ENCODE data around the gene CFAP299. TPM values are rescaled to one million over a fixed set of nuclear protein-coding genes. Genes with fewer than 3 reads are reported as not detected.

The CFAP299 gene
- total RNA-seq, 1 experiment from 2014 or later: not detected

DNA sequence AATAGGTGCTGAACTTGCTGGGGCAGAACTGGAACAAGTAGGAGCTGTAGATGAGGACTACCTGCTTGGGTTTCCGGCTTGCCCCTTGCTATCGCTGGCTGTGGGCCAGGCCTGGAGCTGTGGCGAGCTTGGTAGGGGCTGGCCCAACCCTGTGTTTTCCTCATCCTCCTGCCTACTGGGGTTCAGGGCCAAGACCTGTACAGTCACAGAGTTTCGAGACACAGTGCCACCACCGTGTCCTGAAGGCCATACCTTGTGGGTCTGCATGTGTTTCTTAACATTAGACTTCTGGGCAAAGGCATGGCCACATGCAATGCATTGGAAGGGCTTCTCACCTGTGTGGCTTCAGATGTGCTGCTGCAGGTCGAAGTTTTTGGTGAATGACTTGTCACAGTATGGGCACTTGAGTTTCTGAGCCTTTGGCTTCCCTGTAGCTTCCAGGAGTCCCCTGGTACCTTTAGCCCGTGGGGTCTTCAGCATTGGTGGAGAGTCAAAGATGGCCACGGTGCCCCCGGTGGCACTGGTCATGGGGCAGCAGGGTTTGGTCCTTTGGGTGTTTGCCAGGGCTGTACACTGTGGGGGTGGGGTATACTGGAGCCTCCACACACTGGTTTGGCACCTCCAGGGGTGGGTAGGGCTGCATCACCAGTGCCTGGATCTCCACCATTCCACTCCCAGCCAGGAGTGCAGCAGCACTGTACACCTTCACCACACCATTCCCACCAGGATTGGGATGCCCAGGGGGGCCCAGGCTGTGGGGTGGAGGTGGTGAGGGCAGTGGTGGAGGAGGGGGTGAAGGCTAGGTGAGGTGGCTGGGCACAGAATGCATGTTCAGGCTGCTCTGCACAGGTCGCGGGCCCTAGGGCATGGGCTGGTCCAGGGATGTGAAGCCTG is 52.1 kb downstream of the CFAP299 start:
- DNase-seq (ENCODE audit: low spot score): no peak
- Histone ChIP-seq H3K27me3 (replicated peaks; ENCODE audit: insufficient read depth, low read depth, low read length, poor library complexity) (no peaks in the 10 kb centered on the region), H3K9me3 (ENCODE audit: low read depth, low read length, poor library complexity, severe bottlenecking) (no peaks in the 10 kb centered on the region), H3K36me3 (ENCODE audit: insufficient read depth, low read length, poor library complexity, severe bottlenecking) (no peaks in the 10 kb centered on the region), H3K27ac (ENCODE audit: low read depth, low read length, poor library complexity, severe bottlenecking) (no peak overlapping the region), H3K4me3 (ENCODE audit: low read depth, low read length, poor library complexity, severe bottlenecking) (no peak overlapping the region), H3K4me1 (ENCODE audit: insufficient read depth, low read length, poor library complexity, severe bottlenecking) (no peaks in the 10 kb centered on the region)
- POLR2A ChIA-PET (ENCODE audit: low non-redundant PET): no interaction called here
- CTCF ChIA-PET: no interaction called here
- intact Hi-C loops (cut with micrococcal nuclease; ENCODE audit: unreplicated experiment): no loop called here
- no TSS peak for BruUV-seq (replicated peaks)
- TF ChIP-seq, protein P1, sequence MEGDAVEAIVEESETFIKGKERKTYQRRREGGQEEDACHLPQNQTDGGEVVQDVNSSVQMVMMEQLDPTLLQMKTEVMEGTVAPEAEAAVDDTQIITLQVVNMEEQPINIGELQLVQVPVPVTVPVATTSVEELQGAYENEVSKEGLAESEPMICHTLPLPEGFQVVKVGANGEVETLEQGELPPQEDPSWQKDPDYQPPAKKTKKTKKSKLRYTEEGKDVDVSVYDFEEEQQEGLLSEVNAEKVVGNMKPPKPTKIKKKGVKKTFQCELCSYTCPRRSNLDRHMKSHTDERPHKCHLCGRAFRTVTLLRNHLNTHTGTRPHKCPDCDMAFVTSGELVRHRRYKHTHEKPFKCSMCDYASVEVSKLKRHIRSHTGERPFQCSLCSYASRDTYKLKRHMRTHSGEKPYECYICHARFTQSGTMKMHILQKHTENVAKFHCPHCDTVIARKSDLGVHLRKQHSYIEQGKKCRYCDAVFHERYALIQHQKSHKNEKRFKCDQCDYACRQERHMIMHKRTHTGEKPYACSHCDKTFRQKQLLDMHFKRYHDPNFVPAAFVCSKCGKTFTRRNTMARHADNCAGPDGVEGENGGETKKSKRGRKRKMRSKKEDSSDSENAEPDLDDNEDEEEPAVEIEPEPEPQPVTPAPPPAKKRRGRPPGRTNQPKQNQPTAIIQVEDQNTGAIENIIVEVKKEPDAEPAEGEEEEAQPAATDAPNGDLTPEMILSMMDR (conservative IDR thresholded peaks at IDR 0.05; ENCODE audit: low read depth, low read length): no peak
- no peak for TF ChIP-seq EZH2 (IDR thresholded peaks at IDR 0.05; ENCODE audit: borderline replicate concordance, low read depth, low read length, poor library complexity, severe bottlenecking)

DNA sequence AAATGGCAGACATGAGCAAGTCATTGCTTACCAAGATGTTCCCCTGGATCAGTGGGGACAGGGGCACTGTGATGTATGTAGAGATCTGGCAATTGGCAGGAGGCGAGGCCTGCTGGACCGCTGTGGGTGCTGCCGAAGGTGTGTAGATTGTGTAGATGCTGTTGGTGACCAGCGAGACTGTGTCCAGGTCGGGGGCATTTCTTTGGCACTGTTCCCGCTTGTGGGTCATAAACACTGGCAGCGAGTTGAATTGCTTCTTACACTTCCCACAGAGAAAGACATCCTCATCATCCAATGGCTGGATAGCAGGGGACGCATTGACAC is 52.7 kb downstream of the CFAP299 start:
- Histone ChIP-seq H3K4me1 (ENCODE audit: insufficient read depth, low read length, poor library complexity, severe bottlenecking) (no peaks in the 10 kb centered on the region), H3K4me3 (ENCODE audit: low read depth, low read length, poor library complexity, severe bottlenecking) (no peak overlapping the region), H3K27me3 (replicated peaks; ENCODE audit: insufficient read depth, low read depth, low read length, poor library complexity) (no peaks in the 10 kb centered on the region), H3K27ac (ENCODE audit: low read depth, low read length, poor library complexity, severe bottlenecking) (no peak overlapping the region), H3K9me3 (ENCODE audit: low read depth, low read length, poor library complexity, severe bottlenecking) (no peaks in the 10 kb centered on the region), H3K36me3 (ENCODE audit: insufficient read depth, low read length, poor library complexity, severe bottlenecking) (no peaks in the 10 kb centered on the region)
- DNase-seq (ENCODE audit: low spot score): no peak
- intact Hi-C loops (cut with micrococcal nuclease; ENCODE audit: unreplicated experiment): no loop called here
- CTCF ChIA-PET: no interaction called here
- TF ChIP-seq, protein P1 (conservative IDR thresholded peaks at IDR 0.05; ENCODE audit: low read depth, low read length): no peak
- no peak for TF ChIP-seq EZH2 (IDR thresholded peaks at IDR 0.05; ENCODE audit: borderline replicate concordance, low read depth, low read length, poor library complexity, severe bottlenecking)
- BruUV-seq (replicated peaks): no TSS peak
- POLR2A ChIA-PET (ENCODE audit: low non-redundant PET): no interaction called here

DNA sequence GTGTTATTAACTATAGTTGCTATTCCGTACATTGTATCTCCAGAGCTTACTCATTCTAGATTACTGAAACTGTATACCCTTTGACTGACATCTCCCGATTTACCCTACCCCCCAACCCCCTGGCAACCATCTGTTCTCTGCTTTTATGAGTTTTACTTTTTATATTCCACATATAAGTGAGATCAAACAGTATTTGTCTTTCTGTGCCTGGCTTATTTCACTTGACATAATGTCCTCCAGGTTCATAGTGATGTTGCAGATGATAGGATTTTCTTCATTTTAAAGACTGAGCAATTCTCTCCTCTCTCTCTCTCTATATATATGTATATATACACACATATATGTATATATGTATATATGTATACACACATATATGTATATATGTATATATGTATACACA is 54.6 kb downstream of the CFAP299 start:
- POLR2A ChIA-PET (ENCODE audit: low non-redundant PET): no interaction called here
- H3K36me3 ChIP-seq (ENCODE audit: insufficient read depth, low read length, poor library complexity, severe bottlenecking): no peaks in the 10 kb centered on the region
- no peak overlapping the region for H3K27ac ChIP-seq (ENCODE audit: low read depth, low read length, poor library complexity, severe bottlenecking)
- H3K9me3 ChIP-seq (ENCODE audit: low read depth, low read length, poor library complexity, severe bottlenecking): no peaks in the 10 kb centered on the region
- no peaks in the 10 kb centered on the region for H3K4me1 ChIP-seq (ENCODE audit: insufficient read depth, low read length, poor library complexity, severe bottlenecking)
- CTCF ChIA-PET: no interaction called here
- TF ChIP-seq, protein P1 (conservative IDR thresholded peaks at IDR 0.05; ENCODE audit: low read depth, low read length): no peak
- TF ChIP-seq EZH2 (IDR thresholded peaks at IDR 0.05; ENCODE audit: borderline replicate concordance, low read depth, low read length, poor library complexity, severe bottlenecking): no peak
- intact Hi-C loops (cut with micrococcal nuclease; ENCODE audit: unreplicated experiment): no loop called here
- no peak overlapping the region for H3K4me3 ChIP-seq (ENCODE audit: low read depth, low read length, poor library complexity, severe bottlenecking)
- DNase-seq (ENCODE audit: low spot score): no peak
- no TSS peak for BruUV-seq (replicated peaks)
- H3K27me3 ChIP-seq (replicated peaks; ENCODE audit: insufficient read depth, low read depth, low read length, poor library complexity): no peaks in the 10 kb centered on the region
